ENCODE measurements around the gene OPTN. TPM values are rescaled to one million over a fixed set of nuclear protein-coding genes. Genes with fewer than 3 reads are reported as not detected.
A peak's percentile ranks its signal among the peaks of the same experiment; 100 is the strongest.

Gene OPTN
- total and polyA plus RNA-seq, 9 donors, result 42.9 to 133 (median 87.0) TPM

DNA sequence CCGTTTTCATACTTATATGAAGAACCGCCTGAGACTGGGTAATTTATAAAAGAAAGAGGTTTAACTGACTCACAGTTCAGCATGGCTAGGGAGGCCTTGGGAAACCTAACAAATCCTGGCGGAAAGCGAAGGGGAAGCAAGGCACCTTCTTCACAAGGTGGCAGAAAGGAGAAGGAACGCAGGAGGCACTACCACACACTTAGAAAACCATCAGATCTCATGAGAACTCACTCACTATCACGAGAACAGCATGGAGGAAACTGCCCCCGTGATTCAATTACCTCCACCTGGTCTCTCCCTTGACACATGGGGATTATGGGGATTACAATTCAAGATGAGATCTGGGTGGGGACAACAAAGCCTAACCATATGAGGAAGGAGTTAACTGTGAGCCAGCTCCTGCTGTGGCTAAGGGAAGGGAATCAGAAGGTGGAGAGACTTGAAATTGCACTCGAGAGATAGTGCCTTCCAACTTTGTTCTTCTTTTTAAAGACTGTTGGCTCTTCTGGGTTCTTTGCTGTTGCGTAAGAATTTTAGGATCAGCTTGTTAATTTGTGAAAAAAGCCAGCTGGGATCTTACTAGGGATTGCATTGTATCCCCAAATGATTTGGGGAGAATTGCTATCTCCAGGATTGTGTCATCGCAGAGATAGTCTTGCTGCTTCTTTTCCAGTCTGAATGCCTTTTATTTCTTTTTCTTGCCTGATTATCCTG lies 21.0 kb downstream of the OPTN start:
- peak overlapping the region; percentile 24 to 28 for H3K27ac ChIP-seq
- no peaks in the 10 kb centered on the region for H3K36me3 ChIP-seq

DNA sequence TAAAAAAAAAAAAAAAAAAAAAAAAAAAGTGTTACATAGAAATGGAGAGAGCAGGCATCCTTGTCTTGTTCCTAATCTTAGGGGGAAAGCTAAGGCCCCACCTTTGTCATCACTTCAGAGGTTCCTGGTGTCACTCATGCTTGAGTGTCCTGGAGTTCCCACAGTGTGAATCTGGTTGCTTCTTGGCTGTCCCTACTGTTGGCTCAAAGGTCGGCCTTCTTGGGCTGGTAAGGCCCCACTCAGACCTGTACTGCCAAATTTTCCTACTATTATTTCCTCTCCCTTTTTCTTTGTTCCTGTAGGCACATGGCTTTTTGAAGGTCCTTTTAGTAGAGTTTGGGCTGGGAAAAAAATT lies 21.5 kb downstream of the OPTN start:
- H3K36me3 ChIP-seq, result no peaks in the 10 kb centered on the region
- H3K27me3 ChIP-seq, result no peaks in the 10 kb centered on the region
- no peak overlapping the region for H3K27ac ChIP-seq
- WGBS, 3 donors, result 57 to 80% (median 62%) methylated on average over 1 of the region's 1 CpG
- H3K4me1 ChIP-seq (ENCODE audit: insufficient read depth), result no peaks in the 10 kb centered on the region
- H3K9me3 ChIP-seq, result no peaks in the 10 kb centered on the region
- intact Hi-C loops (cut with DNase I), result no loop called here
- TF ChIP-seq POLR2A (IDR thresholded peaks at IDR 0.05) (no peak), EP300 (IDR thresholded peaks at IDR 0.05) (no peak)
- TF ChIP-seq, protein P1, sequence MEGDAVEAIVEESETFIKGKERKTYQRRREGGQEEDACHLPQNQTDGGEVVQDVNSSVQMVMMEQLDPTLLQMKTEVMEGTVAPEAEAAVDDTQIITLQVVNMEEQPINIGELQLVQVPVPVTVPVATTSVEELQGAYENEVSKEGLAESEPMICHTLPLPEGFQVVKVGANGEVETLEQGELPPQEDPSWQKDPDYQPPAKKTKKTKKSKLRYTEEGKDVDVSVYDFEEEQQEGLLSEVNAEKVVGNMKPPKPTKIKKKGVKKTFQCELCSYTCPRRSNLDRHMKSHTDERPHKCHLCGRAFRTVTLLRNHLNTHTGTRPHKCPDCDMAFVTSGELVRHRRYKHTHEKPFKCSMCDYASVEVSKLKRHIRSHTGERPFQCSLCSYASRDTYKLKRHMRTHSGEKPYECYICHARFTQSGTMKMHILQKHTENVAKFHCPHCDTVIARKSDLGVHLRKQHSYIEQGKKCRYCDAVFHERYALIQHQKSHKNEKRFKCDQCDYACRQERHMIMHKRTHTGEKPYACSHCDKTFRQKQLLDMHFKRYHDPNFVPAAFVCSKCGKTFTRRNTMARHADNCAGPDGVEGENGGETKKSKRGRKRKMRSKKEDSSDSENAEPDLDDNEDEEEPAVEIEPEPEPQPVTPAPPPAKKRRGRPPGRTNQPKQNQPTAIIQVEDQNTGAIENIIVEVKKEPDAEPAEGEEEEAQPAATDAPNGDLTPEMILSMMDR (IDR thresholded peaks at IDR 0.05), result no peak
- no peak overlapping the region for H3K4me3 ChIP-seq
- DNase-seq, result no peak

More for the DNA sequence above, 21.0 kb downstream of the OPTN start:
- no peak for DNase-seq
- TF ChIP-seq POLR2A (IDR thresholded peaks at IDR 0.05) (no peak), EP300 (IDR thresholded peaks at IDR 0.05) (peak; percentile 26)
- TF ChIP-seq, protein P1 (IDR thresholded peaks at IDR 0.05), result no peak
- Histone ChIP-seq H3K9me3 (no peaks in the 10 kb centered on the region), H3K4me1 (ENCODE audit: insufficient read depth) (peaks cover under 1% of the 10 kb centered on the region), H3K4me3 (no peak overlapping the region), H3K27me3 (no peaks in the 10 kb centered on the region)
- WGBS, 3 donors, result 61 to 72% (median 69%) methylated on average over 10 of the region's 10 CpGs
- intact Hi-C loops (cut with DNase I), result no loop called here

DNA sequence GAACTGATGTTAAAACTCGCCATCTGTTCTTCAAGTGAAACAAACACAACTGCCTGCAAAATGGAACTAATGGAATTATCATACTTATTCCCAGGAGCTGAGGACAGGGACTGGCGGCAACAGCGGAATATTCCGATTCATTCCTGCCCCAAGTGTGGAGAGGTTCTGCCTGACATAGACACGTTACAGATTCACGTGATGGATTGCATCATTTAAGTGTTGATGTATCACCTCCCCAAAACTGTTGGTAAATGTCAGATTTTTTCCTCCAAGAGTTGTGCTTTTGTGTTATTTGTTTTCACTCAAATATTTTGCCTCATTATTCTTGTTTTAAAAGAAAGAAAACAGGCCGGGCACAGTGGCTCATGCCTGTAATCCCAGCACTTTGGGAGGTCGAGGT lies 36.7 kb downstream of the OPTN start:
- no peak for DNase-seq
- intact Hi-C loops (cut with DNase I), result no loop called here
- H3K9me3 ChIP-seq, result no peaks in the 10 kb centered on the region
- H3K4me1 ChIP-seq (ENCODE audit: insufficient read depth), result no peaks in the 10 kb centered on the region
- 93 to 95% (median 94%) methylated on average over 8 of the region's 8 CpGs for WGBS, 3 donors
- TF ChIP-seq, protein P1 (IDR thresholded peaks at IDR 0.05), result no peak
- TF ChIP-seq POLR2A (IDR thresholded peaks at IDR 0.05) (no peak), EP300 (IDR thresholded peaks at IDR 0.05) (no peak)
- H3K4me3 ChIP-seq, result no peak overlapping the region
- no peaks in the 10 kb centered on the region for H3K36me3 ChIP-seq
- H3K27me3 ChIP-seq, result no peaks in the 10 kb centered on the region
- H3K27ac ChIP-seq, result no peak overlapping the region

DNA sequence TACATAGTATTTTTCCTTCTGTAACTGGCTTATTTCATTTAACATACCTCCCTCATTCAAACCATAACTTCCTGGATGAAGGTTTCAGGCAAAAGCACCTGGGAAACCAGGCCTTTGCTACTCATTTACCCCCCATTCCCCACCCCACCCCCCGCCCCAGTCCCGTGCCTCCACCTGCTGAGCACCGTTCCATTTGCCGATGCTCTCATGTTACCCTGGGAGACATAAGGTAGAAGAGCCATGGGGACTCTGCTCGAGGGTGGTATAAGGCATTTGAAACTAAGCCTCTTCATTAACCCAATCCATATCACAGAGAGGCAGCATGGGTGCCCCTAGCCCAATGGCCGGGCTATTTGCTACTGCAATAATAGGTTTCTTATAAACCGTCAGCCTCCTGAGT lies 39.2 kb downstream of the OPTN start:
- 77 to 84% (median 77%) methylated on average over 7 of the region's 7 CpGs for WGBS, 3 donors
- DNase-seq, result no peak
- intact Hi-C loops (cut with DNase I), result no loop called here
- Histone ChIP-seq H3K27me3 (no peaks in the 10 kb centered on the region), H3K36me3 (no peaks in the 10 kb centered on the region), H3K27ac (no peak overlapping the region), H3K9me3 (no peaks in the 10 kb centered on the region), H3K4me1 (ENCODE audit: insufficient read depth) (no peaks in the 10 kb centered on the region), H3K4me3 (no peak overlapping the region)
- no peak for TF ChIP-seq EP300 (IDR thresholded peaks at IDR 0.05)
- TF ChIP-seq, protein P1 (IDR thresholded peaks at IDR 0.05), result no peak
